ENCODE data around the gene MRC1.
"Not testable (repeated sequence)": the region's sequence is repeated elsewhere in the genome, so short reads cannot be mapped to it uniquely, and the experiment has no call there.

Gene MRC1

GRCh38 chr10:17904564-17904963 is 95.4 kb downstream of the MRC1 start:
- no peak for DNase-seq (ENCODE audit: low read depth in 4 of 4, low spot score in 1 of 4)

GRCh38 chr10:17905491-17905890 is 96.3 kb downstream of the MRC1 start:
- DNase-seq (ENCODE audit: low read depth in 4 of 4, low spot score in 1 of 4) = no peak

- no peak for DNase-seq (ENCODE audit: low read depth in 4 of 4, low spot score in 1 of 4)
Measured at GRCh38 chr10:17906002-17906401, 96.9 kb downstream of the MRC1 start.

GRCh38 chr10:17907641-17908040 is 98.5 kb downstream of the MRC1 start:
- no peak for DNase-seq (ENCODE audit: low read depth in 4 of 4, low spot score in 1 of 4)

- DNase-seq (ENCODE audit: low read depth in 4 of 4, low spot score in 1 of 4) = no peak
Measured at GRCh38 chr10:17910125-17910789, 101.1 kb downstream of the MRC1 start.

- DNase-seq (ENCODE audit: low read depth in 4 of 4, low spot score in 1 of 4) = no peak
Measured at GRCh38 chr10:17912754-17913153, 103.6 kb downstream of the MRC1 start.

GRCh38 chr10:17913604-17914003 is 104.5 kb downstream of the MRC1 start:
- no peak for DNase-seq (ENCODE audit: low read depth in 4 of 4, low spot score in 1 of 4)

GRCh38 chr10:17914169-17915045 is 105.3 kb downstream of the MRC1 start:
- DNase-seq (ENCODE audit: low read depth in 4 of 4, low spot score in 1 of 4) = no peak

- no peak for DNase-seq (ENCODE audit: low read depth in 4 of 4, low spot score in 1 of 4)
Measured at GRCh38 chr10:17915181-17915580, 106.0 kb downstream of the MRC1 start.

GRCh38 chr10:17918187-17918903 is 109.2 kb downstream of the MRC1 start:
- DNase-seq (ENCODE audit: low read depth in 4 of 4, low spot score in 1 of 4) = no peak

GRCh38 chr10:17921378-17921777 is 112.2 kb downstream of the MRC1 start:
- no peak for DNase-seq (ENCODE audit: low read depth in 4 of 4, low spot score in 1 of 4)

GRCh38 chr10:17923728-17924127 is 114.6 kb downstream of the MRC1 start:
- DNase-seq (ENCODE audit: low read depth in 4 of 4, low spot score in 1 of 4) = no peak

- DNase-seq (ENCODE audit: low read depth in 4 of 4, low spot score in 1 of 4) = no peak
Measured at GRCh38 chr10:17943033-17943745, 134.0 kb downstream of the MRC1 start.

- DNase-seq (ENCODE audit: low read depth in 4 of 4, low spot score in 1 of 4) = not testable (repeated sequence)
Measured at GRCh38 chr10:17950269-17950668, 141.1 kb downstream of the MRC1 start.

GRCh38 chr10:17950726-17951125 is 141.6 kb downstream of the MRC1 start:
- no peak for DNase-seq (ENCODE audit: low read depth in 4 of 4, low spot score in 1 of 4)

- no peak for DNase-seq (ENCODE audit: low read depth in 4 of 4, low spot score in 1 of 4)
Measured at GRCh38 chr10:17951868-17952371, 142.8 kb downstream of the MRC1 start, which contains the start of gene SLC39A12. Gene SLC39A12 (plus strand): TSS chr10:17951918. CDS start chr10:17953277, 1,359 bp downstream.

GRCh38 chr10:17954372-17954771 is 145.2 kb downstream of the MRC1 start:
- DNase-seq (ENCODE audit: low read depth in 4 of 4, low spot score in 1 of 4) = not testable (repeated sequence)

GRCh38 chr10:17954861-17955260 is 145.7 kb downstream of the MRC1 start:
- DNase-seq (ENCODE audit: low read depth in 4 of 4, low spot score in 1 of 4) = no peak

- DNase-seq (ENCODE audit: low read depth in 4 of 4, low spot score in 1 of 4) = no peak
Measured at GRCh38 chr10:17958049-17958448, 148.9 kb downstream of the MRC1 start.

GRCh38 chr10:17959870-17960269 is 150.7 kb downstream of the MRC1 start:
- DNase-seq (ENCODE audit: low read depth in 4 of 4, low spot score in 1 of 4) = no peak

Measured in stimulated activated CD4-positive, alpha-beta T cell treated with anti-CD3 and anti-CD28 coated beads, Interleukin-1b, Interleukin-23, amount 100 ng/mL, for 24 hours (primary cell).